CD14-positive monocyte (primary cell): ENCODE data around the gene R3HDM2. TPM values are rescaled to one million over a fixed set of nuclear protein-coding genes. Genes with fewer than 3 reads are reported as not detected.
A peak's percentile ranks its signal among the peaks of the same experiment; 100 is the strongest.

ENCODE experiments used
- DNase-seq, 3 donors: peaks; one replicate each; pipeline ENCODE4 v3.0.0-alpha.2; 2011 to 2022
- H2AFZ ChIP-seq: 2 replicates; pipeline ENCODE4 v1.6.0; 2012; ENCODE audit warnings: mild to moderate bottlenecking, low read depth, low read length, inconsistent platforms; ENCODE audit not compliant: insufficient read depth, poor library complexity, severe bottlenecking
- H3K27ac ChIP-seq, 2 donors: 1 replicate in 1 of 2; 2 replicates in 1 of 2; pipeline ENCODE4 v1.5.1; 2012 to 2013; ENCODE audit warnings: low read length in 2 of 2, control low read depth in 1 of 2, inconsistent platforms in 1 of 2, low read depth in 1 of 2, mild to moderate bottlenecking in 1 of 2
- H3K27me3 ChIP-seq, 2 donors: one replicate each; pipeline versions ENCODE4 v1.6.0 to v1.6.1; 2011 to 2013; ENCODE audit warnings: low read length in 2 of 2; ENCODE audit not compliant: control insufficient read depth in 2 of 2, insufficient read depth in 2 of 2
- H3K36me3 ChIP-seq, 2 donors: replicated peaks in 1 of 2; 1 replicate in 1 of 2; 2 replicates in 1 of 2; pipeline versions ENCODE4 v1.5.1 to v1.6.1; 2012 to 2013; ENCODE audit warnings: low read length in 2 of 2, control low read depth in 1 of 2, inconsistent platforms in 1 of 2, mild to moderate bottlenecking in 1 of 2; ENCODE audit not compliant: insufficient read depth in 2 of 2, control insufficient read depth in 1 of 2
- H3K4me1 ChIP-seq, 2 donors: 1 replicate in 1 of 2; 2 replicates in 1 of 2; pipeline versions ENCODE4 v1.5.1 to v1.6.1; 2012 to 2013; ENCODE audit warnings: low read length in 2 of 2, control low read depth in 1 of 2, inconsistent platforms in 1 of 2, mild to moderate bottlenecking in 1 of 2, moderate library complexity in 1 of 2; ENCODE audit not compliant: insufficient read depth in 2 of 2, control insufficient read depth in 1 of 2
- H3K4me2 ChIP-seq: replicated peaks from 2 replicates; pipeline ENCODE3; 2012; ENCODE audit warnings: low read length, moderate library complexity, mild to moderate bottlenecking; ENCODE audit not compliant: poor library complexity, severe bottlenecking; ENCODE audit errors: extremely low read depth
- H3K4me3 ChIP-seq, 3 experiments: fragments of 200-600 bp in 1 of 3; sonication (generic) in 1 of 3; replicated peaks in 1 of 3; 1 replicate in 2 of 3; 2 replicates in 1 of 3; pipeline ENCODE4 v1.5.1; 2011 to 2013; ENCODE audit warnings: low read length in 3 of 3, mild to moderate bottlenecking in 3 of 3, control low read depth in 2 of 3, low read depth in 2 of 3, inconsistent platforms in 1 of 3, moderate library complexity in 1 of 3
- H3K79me2 ChIP-seq: 2 replicates; pipeline ENCODE4 v1.6.0; 2012; ENCODE audit warnings: mild to moderate bottlenecking, control low read depth, inconsistent platforms, low read length, moderate library complexity; ENCODE audit not compliant: insufficient read depth
- H3K9ac ChIP-seq: 2 replicates; pipeline ENCODE4 v1.6.0; 2017; ENCODE audit warnings: low read length, mild to moderate bottlenecking; ENCODE audit not compliant: insufficient read depth, poor library complexity, severe bottlenecking
- H3K9me3 ChIP-seq, 2 donors: replicated peaks in 1 of 2; 1 replicate in 1 of 2; 2 replicates in 1 of 2; pipeline versions ENCODE4 v1.5.1 to v1.6.1; 2012 to 2013; ENCODE audit warnings: low read length in 2 of 2, control low read depth in 1 of 2; ENCODE audit not compliant: control insufficient read depth in 1 of 2, insufficient read depth in 1 of 2
- H4K20me1 ChIP-seq: 2 replicates; pipeline ENCODE4 v1.6.0; 2012; ENCODE audit warnings: mild to moderate bottlenecking, low read length, control low read depth, moderate library complexity; ENCODE audit not compliant: insufficient read depth
- H3K27ac Mint-ChIP-seq, 7 donors: one replicate each; pipeline ENCODE4 v1.8.0; 2020; ENCODE audit warnings: mild to moderate bottlenecking in 7 of 7, mixed read lengths in 7 of 7, moderate library complexity in 6 of 7, inconsistent platforms in 2 of 7
- H3K27me3 Mint-ChIP-seq, 3 donors: one replicate each; pipeline ENCODE4 v1.8.0; 2021 to 2022; ENCODE audit warnings: low read depth in 3 of 3, mild to moderate bottlenecking in 3 of 3, mixed read lengths in 3 of 3, moderate library complexity in 3 of 3, inconsistent platforms in 1 of 3
- H3K36me3 Mint-ChIP-seq, 2 donors: one replicate each; pipeline ENCODE4 v1.8.0; 2020; ENCODE audit warnings: mixed read lengths in 2 of 2, inconsistent platforms in 1 of 2, mild to moderate bottlenecking in 1 of 2
- H3K4me1 Mint-ChIP-seq: one replicate; pipeline ENCODE4 v1.8.0; 2020; ENCODE audit warnings: mild to moderate bottlenecking, mixed read lengths
- H3K4me3 Mint-ChIP-seq, 2 donors: one replicate each; pipeline ENCODE4 v1.8.0; 2020; ENCODE audit warnings: mild to moderate bottlenecking in 2 of 2, mixed read lengths in 2 of 2, moderate library complexity in 1 of 2
- H3K9me3 Mint-ChIP-seq, 7 donors: one replicate each; pipeline ENCODE4 v1.8.0; 2020 to 2022; ENCODE audit warnings: mixed read lengths in 7 of 7, mild to moderate bottlenecking in 6 of 7, moderate library complexity in 6 of 7, inconsistent platforms in 2 of 7
- WGBS: methylation state at CpG from one replicate; pipeline ENCODE4 v1.1.5; 2013; ENCODE audit warnings: missing lambda C conversion rate; ENCODE audit not compliant: insufficient coverage; 5-methylcytosine and 5-hydroxymethylcytosine counted together
- intact Hi-C, 2 donors: fragments of 100-400 bp; cut with micrococcal nuclease; formaldehyde crosslinking; loops; one replicate each; pipeline versions ENCODE4 v1.15.0 to v1.15.1; 2023
- polyA plus RNA-seq, 3 donors: library from polyadenylated mRNA; depleted of rRNA in 1 of 3; unstranded in 2 of 3; stranded (reverse) in 1 of 3; fragments of 300-500 nt in 2 of 3; fragments of >200 nt in 1 of 3; fragmentation: Illumina TruSeq in 2 of 3; gene quantifications; 1 replicate in 2 of 3; 2 replicates in 1 of 3; pipeline ENCODE4 v1.2.3, GENCODE V29; 2012 to 2021
- TF ChIP-seq, protein P1 (sequence below): fragments of 200-600 bp; IDR thresholded peaks from one replicate; pipeline ENCODE4 v1.8.0; 2022; ENCODE audit warnings: antibody characterized with exemption, mild to moderate bottlenecking

Gene R3HDM2
- polyA plus RNA-seq, 3 donors, result 4.2 to 69.4 (median 7.3) TPM

- Histone ChIP-seq H3K4me2 (no peak overlapping the region), H3K9ac (no peak overlapping the region), H3K27ac (no peak overlapping the region), H3K36me3 (peaks cover 9 to 11% of the 10 kb centered on the region in 2 donors), H3K4me1 (peaks cover 7 to 14% of the 10 kb centered on the region in 2 donors), H2AFZ (no peak overlapping the region), H4K20me1 (peaks cover 11% of the 10 kb centered on the region), H3K9me3 (peaks cover 0 to 3% of the 10 kb centered on the region in 2 donors), H3K4me3 (no peak overlapping the region), H3K27me3 (no peaks in the 10 kb centered on the region), H3K79me2 (peaks cover 5% of the 10 kb centered on the region)
- 86% methylated on average over 4 of the region's 7 CpGs for WGBS
- no peak overlapping the region for H3K4me3 Mint-ChIP-seq
- H3K9me3 Mint-ChIP-seq, result peaks cover 0 to 1% (median 0%) of the 10 kb centered on the region in 7 donors
- peaks cover 29 to 53% of the 10 kb centered on the region in 2 donors for H3K36me3 Mint-ChIP-seq
- TF ChIP-seq, protein P1, sequence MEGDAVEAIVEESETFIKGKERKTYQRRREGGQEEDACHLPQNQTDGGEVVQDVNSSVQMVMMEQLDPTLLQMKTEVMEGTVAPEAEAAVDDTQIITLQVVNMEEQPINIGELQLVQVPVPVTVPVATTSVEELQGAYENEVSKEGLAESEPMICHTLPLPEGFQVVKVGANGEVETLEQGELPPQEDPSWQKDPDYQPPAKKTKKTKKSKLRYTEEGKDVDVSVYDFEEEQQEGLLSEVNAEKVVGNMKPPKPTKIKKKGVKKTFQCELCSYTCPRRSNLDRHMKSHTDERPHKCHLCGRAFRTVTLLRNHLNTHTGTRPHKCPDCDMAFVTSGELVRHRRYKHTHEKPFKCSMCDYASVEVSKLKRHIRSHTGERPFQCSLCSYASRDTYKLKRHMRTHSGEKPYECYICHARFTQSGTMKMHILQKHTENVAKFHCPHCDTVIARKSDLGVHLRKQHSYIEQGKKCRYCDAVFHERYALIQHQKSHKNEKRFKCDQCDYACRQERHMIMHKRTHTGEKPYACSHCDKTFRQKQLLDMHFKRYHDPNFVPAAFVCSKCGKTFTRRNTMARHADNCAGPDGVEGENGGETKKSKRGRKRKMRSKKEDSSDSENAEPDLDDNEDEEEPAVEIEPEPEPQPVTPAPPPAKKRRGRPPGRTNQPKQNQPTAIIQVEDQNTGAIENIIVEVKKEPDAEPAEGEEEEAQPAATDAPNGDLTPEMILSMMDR, result no peak
- peak overlapping the region in 6 of 7 donors; percentile 4 to 84 (median 68) for H3K27ac Mint-ChIP-seq
- intact Hi-C loops, result no loop called here
- no peak for DNase-seq
- H3K4me1 Mint-ChIP-seq, result peaks cover 13% of the 10 kb centered on the region
- no peaks in the 10 kb centered on the region for H3K27me3 Mint-ChIP-seq
Measured at GRCh38 chr12:57342207-57342691, 88.6 kb downstream of the R3HDM2 start.

GRCh38 chr12:57341275-57341990, 89.4 kb downstream of the R3HDM2 start:
- Histone ChIP-seq H3K27me3 (no peaks in the 10 kb centered on the region), H3K36me3 (peaks cover 4 to 9% of the 10 kb centered on the region in 2 donors), H3K9ac (no peak overlapping the region), H3K9me3 (no peaks in the 10 kb centered on the region), H3K4me2 (no peak overlapping the region), H4K20me1 (peaks cover 11% of the 10 kb centered on the region), H3K79me2 (peaks cover 9% of the 10 kb centered on the region), H3K27ac (no peak overlapping the region), H3K4me3 (no peak overlapping the region), H2AFZ (no peak overlapping the region), H3K4me1 (peaks cover 7 to 14% of the 10 kb centered on the region in 2 donors)
- Mint-ChIP-seq H3K9me3 (peaks cover 0 to 2% (median 0%) of the 10 kb centered on the region in 7 donors), H3K4me3 (no peak overlapping the region), H3K27ac (peak overlapping the region in 3 of 7 donors; percentile 1 to 74 (median 68)), H3K27me3 (no peaks in the 10 kb centered on the region), H3K36me3 (peaks cover 30 to 52% of the 10 kb centered on the region in 2 donors), H3K4me1 (peaks cover 13% of the 10 kb centered on the region)
- 100% methylated on average over 2 of the region's 7 CpGs for WGBS
- TF ChIP-seq, protein P1, result no peak
- DNase-seq, result no peak
- intact Hi-C loops, result no loop called here
